ENCODE results near the gene HCN3. TPM values are rescaled to one million over a fixed set of nuclear protein-coding genes. Genes with fewer than 3 reads are reported as not detected.

HCN3 gene
- total and polyA plus RNA-seq, 2 of the 13 experiments (the other 11 are each of a cell fraction or from before 2014, with no cell fraction given): 2.4 to 10.2 TPM

DNA sequence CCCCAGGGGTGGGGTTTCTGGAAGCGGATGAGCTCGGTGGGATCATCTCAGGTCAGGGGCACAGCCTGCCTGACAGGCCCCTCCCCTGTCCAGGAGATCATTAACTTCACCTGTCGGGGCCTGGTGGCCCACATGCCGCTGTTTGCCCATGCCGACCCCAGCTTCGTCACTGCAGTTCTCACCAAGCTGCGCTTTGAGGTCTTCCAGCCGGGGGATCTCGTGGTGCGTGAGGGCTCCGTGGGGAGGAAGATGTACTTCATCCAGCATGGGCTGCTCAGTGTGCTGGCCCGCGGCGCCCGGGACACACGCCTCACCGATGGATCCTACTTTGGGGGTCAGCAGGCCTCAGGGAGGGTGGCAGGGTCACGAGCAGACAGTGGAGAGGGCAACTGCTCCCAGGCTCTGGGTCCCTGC, 8.4 kb downstream of the HCN3 start (continued):
- TF ChIP-seq, protein P1, sequence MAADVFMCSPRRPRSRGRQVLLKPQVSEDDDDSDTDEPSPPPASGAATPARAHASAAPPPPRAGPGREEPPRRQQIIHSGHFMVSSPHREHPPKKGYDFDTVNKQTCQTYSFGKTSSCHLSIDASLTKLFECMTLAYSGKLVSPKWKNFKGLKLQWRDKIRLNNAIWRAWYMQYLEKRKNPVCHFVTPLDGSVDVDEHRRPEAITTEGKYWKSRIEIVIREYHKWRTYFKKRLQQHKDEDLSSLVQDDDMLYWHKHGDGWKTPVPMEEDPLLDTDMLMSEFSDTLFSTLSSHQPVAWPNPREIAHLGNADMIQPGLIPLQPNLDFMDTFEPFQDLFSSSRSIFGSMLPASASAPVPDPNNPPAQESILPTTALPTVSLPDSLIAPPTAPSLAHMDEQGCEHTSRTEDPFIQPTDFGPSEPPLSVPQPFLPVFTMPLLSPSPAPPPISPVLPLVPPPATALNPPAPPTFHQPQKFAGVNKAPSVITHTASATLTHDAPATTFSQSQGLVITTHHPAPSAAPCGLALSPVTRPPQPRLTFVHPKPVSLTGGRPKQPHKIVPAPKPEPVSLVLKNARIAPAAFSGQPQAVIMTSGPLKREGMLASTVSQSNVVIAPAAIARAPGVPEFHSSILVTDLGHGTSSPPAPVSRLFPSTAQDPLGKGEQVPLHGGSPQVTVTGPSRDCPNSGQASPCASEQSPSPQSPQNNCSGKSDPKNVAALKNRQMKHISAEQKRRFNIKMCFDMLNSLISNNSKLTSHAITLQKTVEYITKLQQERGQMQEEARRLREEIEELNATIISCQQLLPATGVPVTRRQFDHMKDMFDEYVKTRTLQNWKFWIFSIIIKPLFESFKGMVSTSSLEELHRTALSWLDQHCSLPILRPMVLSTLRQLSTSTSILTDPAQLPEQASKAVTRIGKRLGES (CRISPR knock-in tag; IDR thresholded peaks at IDR 0.05; ENCODE audit: borderline replicate concordance): no peak
- TF ChIP-seq, protein P2, sequence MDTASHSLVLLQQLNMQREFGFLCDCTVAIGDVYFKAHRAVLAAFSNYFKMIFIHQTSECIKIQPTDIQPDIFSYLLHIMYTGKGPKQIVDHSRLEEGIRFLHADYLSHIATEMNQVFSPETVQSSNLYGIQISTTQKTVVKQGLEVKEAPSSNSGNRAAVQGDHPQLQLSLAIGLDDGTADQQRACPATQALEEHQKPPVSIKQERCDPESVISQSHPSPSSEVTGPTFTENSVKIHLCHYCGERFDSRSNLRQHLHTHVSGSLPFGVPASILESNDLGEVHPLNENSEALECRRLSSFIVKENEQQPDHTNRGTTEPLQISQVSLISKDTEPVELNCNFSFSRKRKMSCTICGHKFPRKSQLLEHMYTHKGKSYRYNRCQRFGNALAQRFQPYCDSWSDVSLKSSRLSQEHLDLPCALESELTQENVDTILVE (CRISPR knock-in tag; IDR thresholded peaks at IDR 0.05): no peak
- TF ChIP-seq CREB1 (IDR thresholded peaks at IDR 0.05): no peak
- no peak for TF ChIP-seq CREB1 (CRISPR knock-in tag; IDR thresholded peaks at IDR 0.05)
- no peak for TF ChIP-seq ELF1 (CRISPR knock-in tag; IDR thresholded peaks at IDR 0.05)
- no peak for TF ChIP-seq ZNF549 (CRISPR knock-in tag; IDR thresholded peaks at IDR 0.05)
- TF ChIP-seq U2AF1 (optimal IDR thresholded peaks at IDR 0.05; ENCODE audit: low read depth, low read length): no peak
- 0 out of 2 replicates have a peak, but pooled peaks have one; percentile 27 for TF ChIP-seq ZNF317 (CRISPR knock-in tag; IDR thresholded peaks at IDR 0.05)
- TF ChIP-seq, protein P3, sequence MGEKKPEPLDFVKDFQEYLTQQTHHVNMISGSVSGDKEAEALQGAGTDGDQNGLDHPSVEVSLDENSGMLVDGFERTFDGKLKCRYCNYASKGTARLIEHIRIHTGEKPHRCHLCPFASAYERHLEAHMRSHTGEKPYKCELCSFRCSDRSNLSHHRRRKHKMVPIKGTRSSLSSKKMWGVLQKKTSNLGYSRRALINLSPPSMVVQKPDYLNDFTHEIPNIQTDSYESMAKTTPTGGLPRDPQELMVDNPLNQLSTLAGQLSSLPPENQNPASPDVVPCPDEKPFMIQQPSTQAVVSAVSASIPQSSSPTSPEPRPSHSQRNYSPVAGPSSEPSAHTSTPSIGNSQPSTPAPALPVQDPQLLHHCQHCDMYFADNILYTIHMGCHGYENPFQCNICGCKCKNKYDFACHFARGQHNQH (CRISPR knock-in tag; IDR thresholded peaks at IDR 0.05): no peak
- TF ChIP-seq SMC3 (IDR thresholded peaks at IDR 0.05; ENCODE audit: low read length): no peak
- peak; percentile 93 for TF ChIP-seq RXRA (CRISPR knock-in tag; IDR thresholded peaks at IDR 0.05)
- TF ChIP-seq, protein P4, sequence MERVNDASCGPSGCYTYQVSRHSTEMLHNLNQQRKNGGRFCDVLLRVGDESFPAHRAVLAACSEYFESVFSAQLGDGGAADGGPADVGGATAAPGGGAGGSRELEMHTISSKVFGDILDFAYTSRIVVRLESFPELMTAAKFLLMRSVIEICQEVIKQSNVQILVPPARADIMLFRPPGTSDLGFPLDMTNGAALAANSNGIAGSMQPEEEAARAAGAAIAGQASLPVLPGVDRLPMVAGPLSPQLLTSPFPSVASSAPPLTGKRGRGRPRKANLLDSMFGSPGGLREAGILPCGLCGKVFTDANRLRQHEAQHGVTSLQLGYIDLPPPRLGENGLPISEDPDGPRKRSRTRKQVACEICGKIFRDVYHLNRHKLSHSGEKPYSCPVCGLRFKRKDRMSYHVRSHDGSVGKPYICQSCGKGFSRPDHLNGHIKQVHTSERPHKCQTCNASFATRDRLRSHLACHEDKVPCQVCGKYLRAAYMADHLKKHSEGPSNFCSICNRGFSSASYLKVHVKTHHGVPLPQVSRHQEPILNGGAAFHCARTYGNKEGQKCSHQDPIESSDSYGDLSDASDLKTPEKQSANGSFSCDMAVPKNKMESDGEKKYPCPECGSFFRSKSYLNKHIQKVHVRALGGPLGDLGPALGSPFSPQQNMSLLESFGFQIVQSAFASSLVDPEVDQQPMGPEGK (CRISPR knock-in tag; IDR thresholded peaks at IDR 0.05): peak; percentile 33; the same call in 1 of the 2 replicates
- no peak for TF ChIP-seq ZNF792 (CRISPR knock-in tag; IDR thresholded peaks at IDR 0.05)
- peak; percentile 34; the same call in 1 of the 2 replicates for TF ChIP-seq KDM5B (CRISPR knock-in tag; IDR thresholded peaks at IDR 0.05; ENCODE audit: borderline replicate concordance)
- TF ChIP-seq, protein P5, sequence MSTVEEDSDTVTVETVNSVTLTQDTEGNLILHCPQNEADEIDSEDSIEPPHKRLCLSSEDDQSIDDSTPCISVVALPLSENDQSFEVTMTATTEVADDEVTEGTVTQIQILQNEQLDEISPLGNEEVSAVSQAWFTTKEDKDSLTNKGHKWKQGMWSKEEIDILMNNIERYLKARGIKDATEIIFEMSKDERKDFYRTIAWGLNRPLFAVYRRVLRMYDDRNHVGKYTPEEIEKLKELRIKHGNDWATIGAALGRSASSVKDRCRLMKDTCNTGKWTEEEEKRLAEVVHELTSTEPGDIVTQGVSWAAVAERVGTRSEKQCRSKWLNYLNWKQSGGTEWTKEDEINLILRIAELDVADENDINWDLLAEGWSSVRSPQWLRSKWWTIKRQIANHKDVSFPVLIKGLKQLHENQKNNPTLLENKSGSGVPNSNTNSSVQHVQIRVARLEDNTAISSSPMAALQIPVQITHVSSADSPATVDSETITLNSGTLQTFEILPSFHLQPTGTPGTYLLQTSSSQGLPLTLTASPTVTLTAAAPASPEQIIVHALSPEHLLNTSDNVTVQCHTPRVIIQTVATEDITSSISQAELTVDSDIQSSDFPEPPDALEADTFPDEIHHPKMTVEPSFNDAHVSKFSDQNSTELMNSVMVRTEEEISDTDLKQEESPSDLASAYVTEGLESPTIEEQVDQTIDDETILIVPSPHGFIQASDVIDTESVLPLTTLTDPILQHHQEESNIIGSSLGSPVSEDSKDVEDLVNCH (CRISPR knock-in tag; IDR thresholded peaks at IDR 0.05): no peak
- no peak for TF ChIP-seq RFXANK (CRISPR knock-in tag; IDR thresholded peaks at IDR 0.05)
- peak; percentile 15 to 45; a peak in 2 of 4 replicates for TF ChIP-seq POLR2A (IDR thresholded peaks at IDR 0.05; ENCODE audit: insufficient read depth in 1 of 2, low read depth in 2 of 2, low read length in 2 of 2)
- TF ChIP-seq JUNB (CRISPR knock-in tag; IDR thresholded peaks at IDR 0.05; ENCODE audit: borderline replicate concordance): no peak
- TF ChIP-seq HDAC1 (CRISPR knock-in tag; IDR thresholded peaks at IDR 0.05): no peak
- TF ChIP-seq RAD51 (IDR thresholded peaks at IDR 0.05; ENCODE audit: borderline replicate concordance): no peak
- TF ChIP-seq ZNF432 (CRISPR knock-in tag; IDR thresholded peaks at IDR 0.05; ENCODE audit: borderline replicate concordance): no peak
